ENCODE results near the gene GPC5.

GPC5 gene

DNA sequence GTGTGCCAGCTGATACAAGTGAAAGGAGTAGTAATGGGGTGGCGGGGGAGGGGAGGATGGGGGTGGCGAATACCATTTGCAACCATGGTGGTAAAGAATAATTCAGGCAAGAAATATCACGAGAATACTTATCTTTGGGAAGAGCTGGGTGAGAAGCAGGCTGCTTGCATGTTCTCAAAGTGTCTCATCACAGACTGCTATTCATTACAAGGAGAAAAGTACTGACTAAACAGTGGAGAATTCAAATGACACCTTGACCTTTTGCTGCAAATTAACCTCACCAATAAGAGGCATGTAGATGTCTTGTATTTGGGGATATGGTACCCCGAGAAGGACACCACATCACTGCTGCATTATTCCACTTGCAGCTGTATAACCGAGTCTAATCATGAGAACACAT, 1242.5 kb downstream of the GPC5 start:
- H4K20me1 ChIP-seq, result no peaks in the 10 kb centered on the region
- no peak overlapping the region for H3K4me2 ChIP-seq
- H3K9ac ChIP-seq, result no peak overlapping the region
- H3K36me3 ChIP-seq, result no peaks in the 10 kb centered on the region
- no peak for TF ChIP-seq Cebpa-rat (IDR thresholded peaks at IDR 0.05)
- no peak overlapping the region for H3K4me3 ChIP-seq
- no peaks in the 10 kb centered on the region for H3K4me1 ChIP-seq
- H3K9me3 ChIP-seq, result no peaks in the 10 kb centered on the region
- no peaks in the 10 kb centered on the region for H3K27me3 ChIP-seq
- H3K27ac ChIP-seq, result no peak overlapping the region

DNA sequence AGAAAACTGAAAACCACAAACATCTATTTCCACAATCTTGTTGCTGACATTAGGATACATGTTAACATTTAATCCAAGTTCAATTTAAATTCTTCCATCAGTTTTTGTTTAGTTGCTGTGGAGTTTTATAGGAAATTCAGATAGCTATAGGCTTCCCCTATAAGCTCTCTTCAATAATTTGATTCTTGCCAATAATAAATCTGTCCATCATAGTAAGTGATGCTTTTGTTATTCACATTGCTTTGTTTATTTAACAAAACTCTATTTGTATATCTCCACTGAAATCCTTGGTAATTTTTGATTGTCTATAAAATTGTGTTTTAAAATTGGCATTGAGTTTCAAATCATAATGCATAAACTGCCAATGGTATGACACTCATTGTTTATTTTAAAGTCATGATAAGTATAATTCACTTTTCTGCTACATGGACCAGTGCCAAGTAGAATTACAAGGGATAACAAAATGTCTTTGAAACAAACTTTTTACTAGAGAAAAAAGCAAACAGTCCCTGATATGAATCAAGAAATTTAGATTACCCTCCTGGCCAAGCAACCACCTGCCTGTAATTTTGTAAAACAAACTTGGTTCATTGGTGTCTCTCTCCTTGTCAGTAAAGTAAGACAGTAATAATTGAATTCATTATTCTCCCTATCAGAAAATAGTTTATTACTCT, 1250.9 kb downstream of the GPC5 start:
- no peak overlapping the region for H3K4me2 ChIP-seq

DNA sequence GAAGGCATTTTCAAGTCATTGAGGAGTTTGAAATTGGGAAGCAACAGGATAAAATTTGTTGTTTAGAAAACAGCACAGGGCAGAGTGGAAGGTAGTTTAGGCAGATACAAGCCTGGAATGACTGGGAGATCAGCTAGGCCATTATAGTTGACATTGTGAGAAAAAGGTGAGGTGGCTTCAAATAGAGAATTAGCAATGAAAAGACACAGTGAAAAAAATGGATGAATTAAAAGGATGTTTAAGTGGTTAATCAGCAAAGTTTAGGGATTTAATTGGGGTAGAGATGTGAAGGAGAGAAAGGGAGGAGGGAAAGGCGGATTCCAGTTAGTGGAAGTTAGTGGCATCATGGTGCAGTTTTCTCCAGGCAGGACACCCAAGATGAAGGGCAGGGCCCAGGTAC, 1257.7 kb downstream of the GPC5 start:
- no peak overlapping the region for H3K27ac ChIP-seq
- H3K9ac ChIP-seq, result no peak overlapping the region
- H3K4me1 ChIP-seq, result no peaks in the 10 kb centered on the region
- H3K4me3 ChIP-seq, result no peak overlapping the region
- H3K4me2 ChIP-seq, result no peak overlapping the region
- H3K36me3 ChIP-seq, result no peaks in the 10 kb centered on the region
- H4K20me1 ChIP-seq, result no peaks in the 10 kb centered on the region
- no peaks in the 10 kb centered on the region for H3K27me3 ChIP-seq
- H3K9me3 ChIP-seq, result no peaks in the 10 kb centered on the region
- no peak for TF ChIP-seq Cebpa-rat (IDR thresholded peaks at IDR 0.05)

More for the DNA sequence above, 1250.9 kb downstream of the GPC5 start:
- no peak for TF ChIP-seq Cebpa-rat (IDR thresholded peaks at IDR 0.05)
- Histone ChIP-seq H3K4me1 (no peaks in the 10 kb centered on the region), H3K9me3 (no peaks in the 10 kb centered on the region), H3K9ac (no peak overlapping the region), H3K27me3 (no peaks in the 10 kb centered on the region), H4K20me1 (no peaks in the 10 kb centered on the region), H3K36me3 (no peaks in the 10 kb centered on the region), H3K4me3 (no peak overlapping the region), H3K27ac (no peak overlapping the region)

DNA sequence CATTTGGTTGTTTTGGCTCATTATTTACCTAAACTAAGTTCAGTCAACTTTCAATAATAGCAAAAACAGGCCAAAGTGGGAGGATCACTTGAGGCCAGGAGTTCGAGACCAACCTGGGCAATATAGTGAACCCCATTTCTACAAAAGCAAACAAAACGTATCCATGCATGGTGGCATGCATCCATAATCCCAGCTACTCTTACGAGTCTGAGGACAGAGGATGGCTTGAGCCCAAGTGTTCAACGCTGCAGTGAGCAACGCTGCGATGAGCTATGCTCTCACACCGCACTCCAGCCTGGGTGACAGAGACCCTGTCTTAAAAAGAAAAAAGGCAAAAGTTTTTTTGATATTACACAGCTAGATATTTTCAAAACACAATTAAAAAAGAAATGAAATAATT, 1258.2 kb downstream of the GPC5 start:
- H3K27me3 ChIP-seq, result no peaks in the 10 kb centered on the region
- TF ChIP-seq Cebpa-rat (IDR thresholded peaks at IDR 0.05), result no peak
- H3K4me2 ChIP-seq, result no peak overlapping the region
- no peaks in the 10 kb centered on the region for H4K20me1 ChIP-seq
- H3K36me3 ChIP-seq, result no peaks in the 10 kb centered on the region
- no peak overlapping the region for H3K9ac ChIP-seq
- H3K4me3 ChIP-seq, result no peak overlapping the region
- no peaks in the 10 kb centered on the region for H3K4me1 ChIP-seq
- H3K9me3 ChIP-seq, result no peaks in the 10 kb centered on the region
- H3K27ac ChIP-seq, result no peak overlapping the region

DNA sequence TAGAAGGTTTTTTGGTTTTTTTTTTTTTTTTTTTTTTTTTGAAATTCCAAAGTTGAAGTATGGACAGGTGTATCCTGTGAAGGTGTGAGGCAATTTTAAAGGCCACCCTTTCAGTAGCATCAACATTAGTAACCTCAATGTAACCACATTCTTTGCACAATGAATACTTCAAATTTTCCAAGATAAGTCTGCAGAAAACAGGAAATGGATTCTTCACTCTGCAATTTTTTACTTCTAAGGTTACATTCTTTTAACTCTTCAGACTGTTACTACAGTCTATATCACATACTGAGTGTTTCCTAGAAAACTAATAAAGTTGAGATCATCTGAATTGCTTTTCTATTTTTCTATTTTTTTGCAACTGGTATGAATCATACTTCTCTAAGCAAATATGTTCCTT, 1259.1 kb downstream of the GPC5 start:
- no peak overlapping the region for H3K9ac ChIP-seq
- no peaks in the 10 kb centered on the region for H3K27me3 ChIP-seq
- H3K27ac ChIP-seq, result no peak overlapping the region
- no peaks in the 10 kb centered on the region for H3K4me1 ChIP-seq
- H3K4me3 ChIP-seq, result no peak overlapping the region
- H3K9me3 ChIP-seq, result no peaks in the 10 kb centered on the region
- H4K20me1 ChIP-seq, result no peaks in the 10 kb centered on the region
- no peak overlapping the region for H3K4me2 ChIP-seq
- no peaks in the 10 kb centered on the region for H3K36me3 ChIP-seq
- no peak for TF ChIP-seq Cebpa-rat (IDR thresholded peaks at IDR 0.05)

DNA sequence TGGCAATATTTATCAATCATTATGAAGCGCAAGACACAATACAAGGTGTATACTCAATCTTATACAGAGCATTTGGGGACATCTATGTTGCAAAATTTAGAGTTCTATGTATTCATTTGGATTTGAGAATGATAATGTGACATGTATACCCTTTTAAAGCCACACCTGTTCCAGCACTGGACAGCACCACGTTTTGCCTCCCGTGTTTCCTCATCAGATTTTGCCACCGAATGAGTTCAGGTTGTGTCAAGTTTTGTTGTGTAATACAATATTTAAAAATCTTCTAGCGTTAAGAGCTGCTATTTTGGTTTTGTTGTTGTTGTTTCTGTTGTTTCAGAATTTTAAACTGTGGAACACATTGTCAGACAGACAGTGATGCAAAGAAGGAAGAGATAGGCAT, 1259.9 kb downstream of the GPC5 start:
- H3K36me3 ChIP-seq, result no peaks in the 10 kb centered on the region
- H3K27ac ChIP-seq, result no peak overlapping the region
- no peak overlapping the region for H3K4me2 ChIP-seq
- no peaks in the 10 kb centered on the region for H3K27me3 ChIP-seq
- H3K9me3 ChIP-seq, result no peaks in the 10 kb centered on the region
- no peaks in the 10 kb centered on the region for H4K20me1 ChIP-seq
- no peak for TF ChIP-seq Cebpa-rat (IDR thresholded peaks at IDR 0.05)
- H3K4me1 ChIP-seq, result no peaks in the 10 kb centered on the region
- no peak overlapping the region for H3K4me3 ChIP-seq
- H3K9ac ChIP-seq, result no peak overlapping the region

DNA sequence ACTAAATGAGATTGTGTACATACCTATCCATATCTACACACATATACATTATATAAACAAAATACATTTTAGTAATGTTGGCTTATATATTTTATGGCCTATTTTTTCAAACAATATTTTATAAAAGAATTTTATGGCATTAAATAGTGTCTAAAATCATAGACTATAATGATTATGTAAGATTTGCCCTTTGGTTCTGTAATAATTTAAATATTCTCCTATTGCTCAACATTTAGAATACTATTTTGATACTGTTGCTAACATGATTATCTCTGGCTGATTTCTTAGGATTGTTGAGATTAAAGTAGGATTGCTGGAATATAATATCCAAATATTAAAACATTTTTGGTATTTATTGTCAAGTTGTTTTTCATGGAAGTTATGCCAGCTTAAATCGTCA, 1263.0 kb downstream of the GPC5 start:
- H3K4me2 ChIP-seq, result no peak overlapping the region
- no peak overlapping the region for H3K4me3 ChIP-seq
- no peak overlapping the region for H3K27ac ChIP-seq
- no peaks in the 10 kb centered on the region for H3K9me3 ChIP-seq
- TF ChIP-seq Cebpa-rat (IDR thresholded peaks at IDR 0.05), result no peak
- H3K4me1 ChIP-seq, result no peaks in the 10 kb centered on the region
- no peaks in the 10 kb centered on the region for H4K20me1 ChIP-seq
- H3K36me3 ChIP-seq, result no peaks in the 10 kb centered on the region
- H3K27me3 ChIP-seq, result no peaks in the 10 kb centered on the region
- H3K9ac ChIP-seq, result no peak overlapping the region

DNA sequence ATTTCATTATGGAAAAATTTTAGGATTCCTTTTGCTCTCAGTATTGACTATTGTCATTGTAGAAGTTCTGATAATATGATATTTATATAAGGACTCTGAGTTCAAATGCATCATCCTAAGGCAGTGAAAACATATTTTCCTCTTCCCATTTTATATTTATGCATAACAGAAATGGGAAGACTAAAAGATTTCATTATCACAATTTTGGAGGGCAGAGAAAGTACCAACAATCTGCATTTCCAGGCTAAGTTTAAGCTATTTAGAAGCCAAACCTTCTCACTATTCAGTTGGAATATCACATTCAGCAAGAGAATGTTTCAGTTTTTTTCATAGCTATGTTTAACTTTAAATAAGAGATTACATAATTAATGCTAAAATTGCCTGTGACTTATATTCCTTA, 1269.7 kb downstream of the GPC5 start:
- Histone ChIP-seq H4K20me1 (no peaks in the 10 kb centered on the region), H3K4me3 (no peak overlapping the region), H3K4me1 (no peaks in the 10 kb centered on the region), H3K9me3 (no peaks in the 10 kb centered on the region), H3K9ac (no peak overlapping the region), H3K27me3 (no peaks in the 10 kb centered on the region), H3K36me3 (no peaks in the 10 kb centered on the region), H3K27ac (no peak overlapping the region), H3K4me2 (no peak overlapping the region)
- TF ChIP-seq Cebpa-rat (IDR thresholded peaks at IDR 0.05), result no peak

DNA sequence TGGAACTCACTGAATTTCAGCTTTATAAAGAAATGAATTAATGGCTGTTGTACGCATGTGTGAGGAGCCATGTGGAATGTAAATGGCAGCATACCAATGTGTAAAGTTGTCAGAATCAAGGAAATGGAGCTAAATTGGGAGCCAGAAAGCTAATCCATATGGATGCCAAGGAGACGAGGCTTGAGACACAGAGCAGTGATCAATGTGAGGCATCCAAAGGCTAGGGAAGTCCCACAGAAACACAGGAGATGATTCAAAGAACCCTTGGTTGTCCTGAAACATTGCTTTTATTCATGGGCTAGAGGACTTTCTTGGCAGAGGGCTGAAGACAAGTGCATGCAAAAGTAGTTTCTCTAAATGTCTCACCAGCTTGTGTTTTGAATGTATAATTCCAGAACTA, 1271.7 kb downstream of the GPC5 start:
- Histone ChIP-seq H3K27me3 (no peaks in the 10 kb centered on the region), H3K4me1 (no peaks in the 10 kb centered on the region), H4K20me1 (no peaks in the 10 kb centered on the region), H3K36me3 (no peaks in the 10 kb centered on the region), H3K9me3 (no peaks in the 10 kb centered on the region), H3K4me2 (no peak overlapping the region), H3K27ac (no peak overlapping the region), H3K9ac (no peak overlapping the region), H3K4me3 (no peak overlapping the region)
- TF ChIP-seq Cebpa-rat (IDR thresholded peaks at IDR 0.05), result no peak

DNA sequence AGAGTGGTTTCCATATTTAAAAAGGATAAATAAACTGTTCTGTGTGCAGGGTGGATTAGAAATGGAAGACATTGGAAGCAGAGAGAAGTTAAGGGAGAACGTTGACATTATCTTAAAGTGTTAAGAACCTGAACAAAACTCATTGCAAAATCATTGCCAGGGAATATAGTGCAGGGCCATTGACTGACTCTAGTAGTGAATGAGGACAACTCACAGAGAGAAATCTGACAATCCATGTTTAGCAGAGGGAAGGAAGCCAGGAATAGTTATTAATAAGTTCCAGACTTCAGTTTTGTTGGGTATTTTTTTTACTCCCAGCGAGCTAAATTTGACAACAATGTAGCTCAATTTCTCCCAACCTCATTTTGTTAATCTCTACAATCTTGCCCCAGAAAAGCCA, 1273.4 kb downstream of the GPC5 start:
- no peaks in the 10 kb centered on the region for H4K20me1 ChIP-seq
- H3K9me3 ChIP-seq, result no peaks in the 10 kb centered on the region
- H3K4me1 ChIP-seq, result no peaks in the 10 kb centered on the region
- H3K36me3 ChIP-seq, result no peaks in the 10 kb centered on the region
- H3K27me3 ChIP-seq, result no peaks in the 10 kb centered on the region
- H3K4me3 ChIP-seq, result no peak overlapping the region
- no peak for TF ChIP-seq Cebpa-rat (IDR thresholded peaks at IDR 0.05)
- H3K4me2 ChIP-seq, result no peak overlapping the region
- H3K27ac ChIP-seq, result no peak overlapping the region
- no peak overlapping the region for H3K9ac ChIP-seq

DNA sequence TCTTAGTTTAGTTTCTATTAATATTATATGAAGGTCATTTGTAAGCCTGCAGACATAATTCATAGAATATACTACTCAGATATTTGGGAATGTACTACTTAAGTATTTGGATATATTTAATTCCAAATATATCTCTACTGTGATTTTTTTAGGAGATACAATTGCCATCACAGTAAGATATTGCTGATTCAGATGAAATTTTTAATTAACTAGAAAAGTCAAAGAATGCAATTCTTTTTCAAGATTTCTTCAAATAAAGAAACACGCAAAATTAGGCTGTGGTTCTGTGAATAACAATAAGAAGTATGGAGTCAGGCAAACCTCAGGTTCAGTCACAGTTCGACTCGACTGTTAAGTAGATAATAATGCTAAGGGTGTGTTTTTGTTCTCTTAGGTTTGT, 1277.8 kb downstream of the GPC5 start:
- no peak for TF ChIP-seq Cebpa-rat (IDR thresholded peaks at IDR 0.05)

More for the DNA sequence above, 1277.8 kb downstream of the GPC5 start:
- Histone ChIP-seq H3K9me3 (no peaks in the 10 kb centered on the region), H3K36me3 (no peaks in the 10 kb centered on the region), H3K9ac (no peak overlapping the region), H3K27ac (no peak overlapping the region), H3K4me3 (no peak overlapping the region), H3K4me2 (no peak overlapping the region), H4K20me1 (no peaks in the 10 kb centered on the region), H3K27me3 (no peaks in the 10 kb centered on the region), H3K4me1 (no peaks in the 10 kb centered on the region)
